Esophagus muscularis mucosa (tissue), 4 donors: ENCODE results near the gene DLL1. TPM values are rescaled to one million over a fixed set of nuclear protein-coding genes. Genes with fewer than 3 reads are reported as not detected.

ENCODE experiments used
- DNase-seq: peaks from one replicate; pipeline ENCODE4 v3.0.0-alpha.2; 2017; ENCODE audit errors: extremely low spot score
- H3K27ac ChIP-seq, 4 donors: fragments of 200-600 bp; sonication (generic); replicated peaks in 1 of 4; 1 replicate in 3 of 4; 2 replicates in 1 of 4; pipeline ENCODE4 v1.5.1; 2016 to 2019; ENCODE audit warnings: mild to moderate bottlenecking in 1 of 4
- H3K27me3 ChIP-seq, 4 donors: fragments of 200-600 bp; sonication (generic); one replicate each; pipeline versions ENCODE4 v1.5.1 to v1.6.0; 2016 to 2019
- H3K36me3 ChIP-seq, 4 donors: fragments of 200-600 bp; sonication (generic); one replicate each; pipeline ENCODE4 v1.5.1; 2016 to 2019
- H3K4me1 ChIP-seq, 4 donors: fragments of 200-600 bp; sonication (generic); one replicate each; pipeline ENCODE4 v1.5.1; 2016 to 2019
- H3K4me3 ChIP-seq, 4 donors: fragments of 200-600 bp; sonication (generic); 1 replicate in 2 of 4; 2 replicates in 2 of 4; pipeline ENCODE4 v1.5.1; 2016 to 2019; ENCODE audit warnings: mild to moderate bottlenecking in 4 of 4, moderate library complexity in 1 of 4
- H3K9me3 ChIP-seq, 4 donors: fragments of 200-600 bp; sonication (generic); 1 replicate in 3 of 4; 2 replicates in 1 of 4; pipeline ENCODE4 v1.5.1; 2016 to 2019
- EP300 ChIP-seq: sonication (generic); formaldehyde crosslinking; IDR thresholded peaks from one replicate; pipeline ENCODE4 v1.6.1; 2017; ENCODE audit warnings: antibody characterized with exemption
- POLR2A ChIP-seq: fragments of 450-650 bp; IDR thresholded peaks from one replicate; pipeline ENCODE4 v1.6.1; 2017; ENCODE audit warnings: antibody characterized with exemption, moderate library complexity, mild to moderate bottlenecking, low read depth
- POLR2AphosphoS5 ChIP-seq, 2 donors: sonication (generic); formaldehyde crosslinking; IDR thresholded peaks; one replicate each; pipeline ENCODE4 v1.6.1; 2017; ENCODE audit warnings: antibody characterized with exemption in 2 of 2
- WGBS: methylation state at CpG from one replicate; pipeline ENCODE4 v1.1.5; 2018; 5-methylcytosine and 5-hydroxymethylcytosine counted together
- intact Hi-C: fragments of 100-400 bp; cut with DNase I; formaldehyde crosslinking; loops from one replicate; pipeline ENCODE4 v1.15.1; 2023
- total RNA-seq, 4 donors: library from RNA; depleted of rRNA; stranded (reverse); fragments of >200 nt; gene quantifications; one replicate each; pipeline versions ENCODE4 v1.1.0 to v1.2.1, GENCODE V29; 2016
- TF ChIP-seq, protein P1 (sequence below), 3 experiments: fragments of 200-600 bp in 2 of 3; fragments of 450-650 bp in 1 of 3; sonication (generic) in 2 of 3; IDR thresholded peaks; one replicate each; pipeline ENCODE4 v1.5.1; 2017 to 2019; ENCODE audit warnings: antibody characterized with exemption in 3 of 3, mild to moderate bottlenecking in 2 of 3, moderate library complexity in 1 of 3

DLL1 gene
- total RNA-seq, 4 donors from 2014 or later: 3.7 to 8.8 (median 6.6) TPM

DNA sequence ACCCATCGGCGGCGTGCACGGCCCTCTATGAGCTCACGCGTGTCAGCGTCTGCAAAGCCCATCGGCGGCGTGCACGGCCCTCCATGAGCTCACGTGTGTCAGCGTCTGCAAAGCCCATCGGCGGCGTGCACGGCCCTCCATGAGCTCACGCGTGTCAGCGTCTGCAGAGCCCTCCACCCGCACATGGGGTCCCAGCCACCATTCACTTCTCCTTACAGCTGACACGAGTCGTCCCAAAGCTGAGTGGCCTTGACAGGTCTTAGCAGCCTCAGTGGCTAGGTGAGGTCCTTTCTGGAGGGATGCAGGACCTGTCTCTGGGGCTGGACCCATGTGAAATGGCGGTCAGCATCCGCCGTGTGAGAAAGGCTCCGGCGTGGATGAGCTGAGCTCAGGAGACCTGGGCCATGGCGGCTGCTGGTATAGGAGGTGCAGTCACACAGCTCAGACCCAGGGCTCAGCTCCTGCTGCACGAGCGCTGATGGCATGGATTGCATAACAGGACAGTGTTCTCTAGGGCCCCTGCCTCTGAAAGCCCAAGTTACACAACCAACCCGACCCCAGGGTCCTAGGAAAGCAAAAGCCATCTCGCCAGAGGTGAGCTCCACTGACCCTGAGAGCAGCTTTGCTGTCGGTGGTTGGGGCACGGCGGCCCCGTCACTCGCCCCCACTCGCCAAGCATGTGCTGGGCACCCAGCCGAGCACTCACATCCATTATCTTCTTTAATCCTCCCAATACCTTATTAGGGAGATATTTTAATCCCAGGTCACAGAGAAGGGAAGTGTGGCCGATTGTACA, 38.9 kb downstream of the DLL1 start:
- H3K36me3 ChIP-seq: no peaks in the 10 kb centered on the region
- DNase-seq: no peak
- WGBS: 86% methylated on average over 22 of the region's 41 CpGs
- no peaks in the 10 kb centered on the region for H3K9me3 ChIP-seq
- no peak overlapping the region for H3K4me3 ChIP-seq
- intact Hi-C loops: no loop called here
- no peak for TF ChIP-seq POLR2AphosphoS5 (IDR thresholded peaks at IDR 0.05)
- no peak for TF ChIP-seq POLR2A
- TF ChIP-seq, protein P1, sequence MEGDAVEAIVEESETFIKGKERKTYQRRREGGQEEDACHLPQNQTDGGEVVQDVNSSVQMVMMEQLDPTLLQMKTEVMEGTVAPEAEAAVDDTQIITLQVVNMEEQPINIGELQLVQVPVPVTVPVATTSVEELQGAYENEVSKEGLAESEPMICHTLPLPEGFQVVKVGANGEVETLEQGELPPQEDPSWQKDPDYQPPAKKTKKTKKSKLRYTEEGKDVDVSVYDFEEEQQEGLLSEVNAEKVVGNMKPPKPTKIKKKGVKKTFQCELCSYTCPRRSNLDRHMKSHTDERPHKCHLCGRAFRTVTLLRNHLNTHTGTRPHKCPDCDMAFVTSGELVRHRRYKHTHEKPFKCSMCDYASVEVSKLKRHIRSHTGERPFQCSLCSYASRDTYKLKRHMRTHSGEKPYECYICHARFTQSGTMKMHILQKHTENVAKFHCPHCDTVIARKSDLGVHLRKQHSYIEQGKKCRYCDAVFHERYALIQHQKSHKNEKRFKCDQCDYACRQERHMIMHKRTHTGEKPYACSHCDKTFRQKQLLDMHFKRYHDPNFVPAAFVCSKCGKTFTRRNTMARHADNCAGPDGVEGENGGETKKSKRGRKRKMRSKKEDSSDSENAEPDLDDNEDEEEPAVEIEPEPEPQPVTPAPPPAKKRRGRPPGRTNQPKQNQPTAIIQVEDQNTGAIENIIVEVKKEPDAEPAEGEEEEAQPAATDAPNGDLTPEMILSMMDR (IDR thresholded peaks at IDR 0.05): no peak
- TF ChIP-seq EP300: no peak
- H3K4me1 ChIP-seq: peaks cover 0 to 11% (median 2%) of the 10 kb centered on the region in 4 donors
- H3K27ac ChIP-seq: no peak overlapping the region
- H3K27me3 ChIP-seq: peaks cover 0 to 26% (median 3%) of the 10 kb centered on the region in 4 donors

DNA sequence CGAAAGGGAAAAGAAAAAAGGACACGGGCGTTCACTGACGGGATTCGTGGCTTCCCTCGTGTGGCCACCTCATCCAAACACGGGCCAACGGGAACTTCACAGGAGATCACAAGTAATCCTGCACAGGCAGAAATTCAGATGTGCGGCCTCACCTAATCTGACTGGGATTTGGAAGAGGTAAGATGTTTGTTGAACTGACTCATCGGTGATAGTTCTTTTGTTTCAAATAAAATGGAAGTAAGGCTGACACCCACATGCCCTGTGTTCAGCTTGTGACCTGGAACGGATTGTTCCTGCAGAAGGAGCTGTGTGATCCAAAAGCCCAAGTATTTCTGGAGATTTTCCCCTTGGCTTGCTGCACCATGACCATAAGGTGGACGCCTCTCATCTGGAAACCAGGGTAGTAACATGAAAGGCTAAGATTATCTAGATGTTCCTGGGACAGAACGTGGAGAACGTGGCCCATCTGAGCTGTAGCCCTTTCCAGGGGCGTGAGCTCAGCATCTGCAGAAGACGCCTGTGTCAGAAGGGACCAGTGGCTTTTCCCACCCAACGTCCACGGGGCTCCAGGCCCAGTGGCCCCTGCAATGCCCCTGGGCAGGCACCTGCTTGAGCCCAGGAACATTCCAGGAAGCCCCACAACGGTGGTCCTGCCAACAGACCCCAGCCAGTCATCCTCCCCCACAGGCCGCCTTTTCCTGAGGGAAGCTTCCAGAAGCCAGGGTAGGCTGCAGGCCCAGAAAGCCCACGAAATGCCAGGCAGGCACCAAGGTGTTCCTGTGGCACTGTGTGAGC, 39.7 kb downstream of the DLL1 start:
- 92% methylated on average over 19 of the region's 21 CpGs for WGBS
- TF ChIP-seq POLR2A (no peak), POLR2AphosphoS5 (IDR thresholded peaks at IDR 0.05) (no peak), EP300 (no peak)
- TF ChIP-seq, protein P1 (IDR thresholded peaks at IDR 0.05): no peak
- Histone ChIP-seq H3K27ac (no peak overlapping the region), H3K9me3 (no peaks in the 10 kb centered on the region), H3K4me3 (no peak overlapping the region), H3K4me1 (peaks cover 0 to 11% (median 2%) of the 10 kb centered on the region in 4 donors), H3K36me3 (no peaks in the 10 kb centered on the region), H3K27me3 (peaks cover 0 to 26% (median 3%) of the 10 kb centered on the region in 4 donors)
- intact Hi-C loops: no loop called here
- DNase-seq: no peak

DNA sequence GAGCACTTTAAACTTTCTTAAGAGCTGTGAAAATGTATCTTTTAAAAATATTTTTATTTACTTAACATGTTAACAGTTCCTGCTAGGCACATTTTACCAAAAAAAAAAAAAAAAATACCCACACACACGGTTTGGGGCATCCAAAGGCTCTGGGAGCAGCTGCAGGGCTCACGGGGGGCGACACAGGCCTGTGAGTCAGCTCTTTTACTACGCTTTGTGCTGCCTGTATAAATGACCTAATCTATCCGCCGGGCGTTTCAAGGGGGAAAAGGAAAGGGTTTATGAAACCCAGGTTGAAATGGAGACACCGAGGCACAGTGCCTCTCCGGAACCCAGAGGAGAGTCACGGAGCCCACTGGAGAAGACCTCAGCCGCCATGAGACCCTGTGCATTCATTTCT, 40.4 kb downstream of the DLL1 start:
- peaks cover 0 to 31% (median 3%) of the 10 kb centered on the region in 4 donors for H3K27me3 ChIP-seq
- H3K4me3 ChIP-seq: no peak overlapping the region
- WGBS: 89% methylated on average over 11 of the region's 11 CpGs
- no peaks in the 10 kb centered on the region for H3K9me3 ChIP-seq
- peaks cover 0 to 11% (median 2%) of the 10 kb centered on the region in 4 donors for H3K4me1 ChIP-seq
- intact Hi-C loops: no loop called here
- H3K36me3 ChIP-seq: no peaks in the 10 kb centered on the region
- no peak for TF ChIP-seq EP300
- TF ChIP-seq, protein P1 (IDR thresholded peaks at IDR 0.05): no peak
- TF ChIP-seq POLR2A: no peak
- no peak overlapping the region for H3K27ac ChIP-seq
- DNase-seq: no peak

DNA sequence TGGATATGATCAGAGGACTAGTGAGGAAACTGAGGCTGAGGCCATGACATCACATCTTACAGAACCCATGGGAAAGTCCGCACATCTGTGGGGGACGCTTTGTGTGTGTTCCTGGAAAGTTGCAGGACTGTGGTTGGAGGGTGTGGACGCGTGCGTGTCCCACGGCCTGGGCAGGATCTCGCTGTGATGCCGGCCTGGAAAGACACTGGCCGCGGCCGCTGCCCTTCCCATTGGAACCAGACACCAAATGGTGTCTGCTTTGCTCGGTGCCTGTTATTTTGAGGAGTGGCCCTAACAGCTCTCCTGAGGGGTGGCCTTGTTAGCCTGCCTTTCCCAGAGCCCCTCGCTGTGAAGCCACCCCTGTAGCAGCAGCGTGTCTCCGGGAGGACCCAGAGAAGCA, 41.1 kb downstream of the DLL1 start:
- H3K27ac ChIP-seq: no peak overlapping the region
- no peaks in the 10 kb centered on the region for H3K9me3 ChIP-seq
- intact Hi-C loops: no loop called here
- WGBS: 90% methylated on average over 14 of the region's 15 CpGs
- DNase-seq: no peak
- H3K27me3 ChIP-seq: peaks cover 0 to 35% (median 3%) of the 10 kb centered on the region in 4 donors
- H3K4me3 ChIP-seq: no peak overlapping the region
- TF ChIP-seq POLR2AphosphoS5 (IDR thresholded peaks at IDR 0.05) (no peak), POLR2A (no peak), EP300 (no peak)
- TF ChIP-seq, protein P1 (IDR thresholded peaks at IDR 0.05): no peak
- H3K4me1 ChIP-seq: peaks cover 0 to 11% (median 2%) of the 10 kb centered on the region in 4 donors
- H3K36me3 ChIP-seq: no peaks in the 10 kb centered on the region
